NCI-H345 treated with DMSO at 0.1 percent for 48 hours (cell line): ENCODE measurements around the gene DENND1A.
"Not testable (repeated sequence)": the region's sequence is repeated elsewhere in the genome, so short reads cannot be mapped to it uniquely, and the experiment has no call there.

Source experiments
- DNase-seq: peaks from one replicate; lab custom pipeline; 2025; ENCODE audit not compliant: unreplicated experiment; lab: John Stamatoyannopoulos, UW

DENND1A gene

DNA sequence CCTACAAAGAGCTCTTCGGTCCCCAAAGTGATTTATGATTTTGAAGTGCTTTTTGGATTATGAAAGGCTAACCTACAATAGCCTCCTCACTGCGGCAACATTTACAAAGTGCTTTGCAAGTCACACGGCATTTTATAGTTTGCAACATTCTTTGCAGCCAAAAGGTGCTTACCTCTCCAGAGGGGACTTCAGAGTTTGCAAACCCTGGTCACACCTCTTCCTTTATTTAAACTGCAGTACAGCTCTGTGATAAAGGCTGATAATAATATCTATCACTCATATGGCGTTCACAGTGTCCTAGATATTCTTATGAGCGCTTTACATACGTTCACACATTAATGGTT, 594.0 kb downstream of the DENND1A start:
- DNase-seq, result no peak

DNA sequence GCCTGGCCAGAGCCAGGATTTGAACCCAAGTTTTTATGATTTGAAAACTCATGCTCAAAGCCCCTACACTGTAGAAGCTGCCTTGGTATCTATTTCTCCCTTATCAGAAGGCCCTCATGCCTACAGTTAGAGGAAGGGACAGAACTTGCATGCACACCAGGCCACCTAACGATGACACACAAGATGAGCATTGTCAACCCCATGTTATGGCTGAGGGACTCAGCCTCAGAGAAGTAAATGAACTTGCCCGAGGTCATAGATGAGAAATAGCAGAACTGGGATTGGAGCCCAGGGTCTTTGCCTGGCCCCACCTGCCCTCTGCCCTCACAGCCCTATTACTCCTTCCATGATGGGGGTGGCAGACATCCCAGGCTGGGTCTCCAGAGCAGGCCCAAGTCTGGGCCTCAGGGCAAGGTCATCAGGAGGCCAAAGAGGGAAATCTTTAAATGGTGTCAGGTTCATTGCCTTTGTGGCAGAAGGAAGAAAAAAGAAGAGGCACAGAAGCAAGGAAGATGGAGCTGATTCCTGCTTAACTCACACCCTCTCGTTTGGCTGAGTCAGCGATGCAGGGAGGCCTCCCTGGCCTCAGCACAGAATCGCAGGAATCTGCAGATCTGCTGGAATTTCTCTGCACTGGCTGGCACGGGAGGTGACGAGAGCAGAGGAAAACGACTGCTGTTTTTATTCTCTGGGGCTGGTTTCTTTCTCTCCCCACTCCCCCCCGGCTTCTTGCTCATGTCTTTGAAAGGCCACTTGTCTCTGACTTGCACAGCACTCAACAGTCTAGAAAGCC, 594.5 kb downstream of the DENND1A start:
- no peak for DNase-seq

- DNase-seq, result no peak
These were observed 595.3 kb downstream of the DENND1A start for GRCh38 chr9:123334639-123335038.

- DNase-seq, result not testable (repeated sequence)
These were observed 596.8 kb downstream of the DENND1A start for GRCh38 chr9:123333058-123333669.

DNA sequence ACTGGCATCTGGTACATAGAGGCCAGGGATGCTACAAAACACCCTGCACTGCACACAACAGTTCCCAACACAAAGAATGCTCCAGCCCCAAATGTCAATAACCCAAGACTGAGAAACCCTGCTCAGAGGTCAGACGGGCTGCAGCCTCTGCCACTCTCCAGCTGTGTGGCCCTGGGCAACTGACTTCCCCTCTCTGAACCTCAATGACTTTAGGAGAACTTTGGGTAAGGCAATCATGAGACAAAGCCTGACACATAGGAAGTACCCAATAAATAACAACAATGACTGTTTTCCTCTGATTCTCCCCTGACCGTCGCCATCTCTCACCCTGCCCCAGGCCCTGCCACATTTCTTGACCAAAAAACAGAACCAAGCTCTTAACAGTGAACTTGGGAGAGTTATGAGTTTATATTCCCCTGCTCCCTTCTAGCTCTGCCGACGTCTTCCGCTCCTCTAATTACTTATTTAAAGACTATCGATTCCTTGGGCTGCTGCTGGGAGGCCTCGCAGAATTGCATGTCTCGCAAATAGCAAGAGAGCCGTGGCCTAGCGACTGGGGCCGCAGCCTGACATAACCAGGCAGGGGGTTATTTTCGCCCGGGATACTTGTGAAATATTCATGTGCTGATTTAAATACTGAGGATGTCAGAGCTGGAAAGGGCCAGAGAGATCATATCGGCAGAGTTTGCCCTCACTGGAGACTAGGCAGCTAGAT, 598.4 kb downstream of the DENND1A start:
- DNase-seq, result no peak
